Measurements from ENCODE around the gene GOLGA8N. TPM values are rescaled to one million over a fixed set of nuclear protein-coding genes. Genes with fewer than 3 reads are reported as not detected.

The GOLGA8N gene
- total and polyA plus RNA-seq, 2 donors (not counting 3 experiments of a cell fraction or from before 2014, with no cell fraction given) = 1.6 to 4.5 TPM

DNA sequence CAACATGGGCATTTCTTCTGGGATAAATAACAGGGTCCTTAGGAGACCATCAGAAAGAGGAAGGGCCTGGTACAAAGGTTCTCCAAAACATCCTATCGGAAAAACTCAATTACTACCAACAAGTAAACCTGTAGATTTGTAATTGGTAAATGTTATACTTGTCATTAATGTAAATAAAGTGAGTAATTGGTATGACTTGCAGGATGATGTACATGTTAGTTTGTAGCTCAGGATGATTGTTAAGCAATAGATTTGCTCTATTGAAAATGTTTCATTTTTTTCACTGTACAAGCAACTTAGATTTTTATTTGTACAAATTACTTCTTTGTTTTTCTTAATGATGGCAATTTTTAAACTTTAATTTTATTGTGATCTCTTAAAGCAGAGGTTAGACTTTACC is 44.4 kb downstream of the GOLGA8N start:
- TF ChIP-seq POLR2A (IDR thresholded peaks at IDR 0.05; ENCODE audit: low read depth, low read length) (no peak), JUN (IDR thresholded peaks at IDR 0.05; ENCODE audit: borderline replicate concordance, insufficient read depth, insufficient read length, low read depth) (no peak), MYC (IDR thresholded peaks at IDR 0.05; ENCODE audit: low read depth, low read length) (no peak), GATA2 (IDR thresholded peaks at IDR 0.05; ENCODE audit: insufficient read depth, insufficient read length, low read depth, low read length) (no peak), FOS (IDR thresholded peaks at IDR 0.05; ENCODE audit: borderline replicate concordance, insufficient read depth, low read length) (no peak), EZH2 (IDR thresholded peaks at IDR 0.05; ENCODE audit: borderline replicate concordance, low read depth, low read length, severe bottlenecking) (no peak), POLR2AphosphoS5 (IDR thresholded peaks at IDR 0.05; ENCODE audit: insufficient read depth, low read depth, low read length) (no peak)
- TF ChIP-seq, protein P1, sequence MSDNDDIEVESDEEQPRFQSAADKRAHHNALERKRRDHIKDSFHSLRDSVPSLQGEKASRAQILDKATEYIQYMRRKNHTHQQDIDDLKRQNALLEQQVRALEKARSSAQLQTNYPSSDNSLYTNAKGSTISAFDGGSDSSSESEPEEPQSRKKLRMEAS (IDR thresholded peaks at IDR 0.05; ENCODE audit: insufficient read depth, insufficient read length) = no peak
- TF ChIP-seq, protein P2, sequence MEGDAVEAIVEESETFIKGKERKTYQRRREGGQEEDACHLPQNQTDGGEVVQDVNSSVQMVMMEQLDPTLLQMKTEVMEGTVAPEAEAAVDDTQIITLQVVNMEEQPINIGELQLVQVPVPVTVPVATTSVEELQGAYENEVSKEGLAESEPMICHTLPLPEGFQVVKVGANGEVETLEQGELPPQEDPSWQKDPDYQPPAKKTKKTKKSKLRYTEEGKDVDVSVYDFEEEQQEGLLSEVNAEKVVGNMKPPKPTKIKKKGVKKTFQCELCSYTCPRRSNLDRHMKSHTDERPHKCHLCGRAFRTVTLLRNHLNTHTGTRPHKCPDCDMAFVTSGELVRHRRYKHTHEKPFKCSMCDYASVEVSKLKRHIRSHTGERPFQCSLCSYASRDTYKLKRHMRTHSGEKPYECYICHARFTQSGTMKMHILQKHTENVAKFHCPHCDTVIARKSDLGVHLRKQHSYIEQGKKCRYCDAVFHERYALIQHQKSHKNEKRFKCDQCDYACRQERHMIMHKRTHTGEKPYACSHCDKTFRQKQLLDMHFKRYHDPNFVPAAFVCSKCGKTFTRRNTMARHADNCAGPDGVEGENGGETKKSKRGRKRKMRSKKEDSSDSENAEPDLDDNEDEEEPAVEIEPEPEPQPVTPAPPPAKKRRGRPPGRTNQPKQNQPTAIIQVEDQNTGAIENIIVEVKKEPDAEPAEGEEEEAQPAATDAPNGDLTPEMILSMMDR (IDR thresholded peaks at IDR 0.05; ENCODE audit: extremely low read depth in 1 of 2, insufficient read depth in 1 of 2, low read depth in 1 of 2, low read length in 2 of 2) = no peak
- Histone ChIP-seq H3K4me1 (ENCODE audit: control insufficient read depth, extremely low read depth, insufficient read depth, low read length) (no peaks in the 10 kb centered on the region), H3K27ac (ENCODE audit: insufficient read depth, low read depth, low read length) (no peak overlapping the region), H3K9me3 (replicated peaks; ENCODE audit: control insufficient read depth, insufficient read depth, low read length) (no peaks in the 10 kb centered on the region), H3K27me3 (ENCODE audit: control insufficient read depth in 2 of 2, insufficient read depth in 2 of 2, low read length in 2 of 2) (no peaks in the 10 kb centered on the region), H3K79me2 (ENCODE audit: control insufficient read depth, insufficient read depth, low read length) (peaks cover 21% of the 10 kb centered on the region), H3K9me1 (replicated peaks; ENCODE audit: control insufficient read depth, extremely low read depth, insufficient read depth, low read length) (no peaks in the 10 kb centered on the region), H3K4me3 (replicated peaks in 1 of 3; ENCODE audit: insufficient read depth in 1 of 3, low read depth in 1 of 3, low read length in 3 of 3) (no peak overlapping the region), H4K20me1 (replicated peaks; ENCODE audit: control insufficient read depth, extremely low read depth, insufficient read depth, low read length) (no peaks in the 10 kb centered on the region), H3K4me2 (ENCODE audit: insufficient read depth, low read length) (no peak overlapping the region), H2AFZ (ENCODE audit: low read depth, low read length) (no peak overlapping the region), H3K36me3 (ENCODE audit: control insufficient read depth in 2 of 2, extremely low read depth in 1 of 2, insufficient read depth in 2 of 2, low read length in 2 of 2) (peaks cover 0 to 27% of the 10 kb centered on the region in 2 experiments), H3K9ac (replicated peaks; ENCODE audit: extremely low read depth, insufficient read depth, low read length) (no peak overlapping the region)
- no TSS peak for BruUV-seq (replicated peaks)
- dilution Hi-C loops (cut with MboI; ENCODE audit: extremely low pct_ligation_motif_present, low sequenced_read_pairs) (no loop called here), intact Hi-C loops (cut with micrococcal nuclease) (no loop called here)
- FAIRE-seq = no peak
- ChIA-PET POLR2A (no interaction called here), CTCF (no interaction called here)
- no peak for DNase-seq (ENCODE audit: low read depth, low spot score)
